Measurements from ENCODE around the gene ADCY2. TPM values are rescaled to one million over a fixed set of nuclear protein-coding genes. Genes with fewer than 3 reads are reported as not detected.
A peak's percentile ranks its signal among the peaks of the same experiment; 100 is the strongest.

ADCY2 gene
- total and polyA plus RNA-seq, 9 of the 15 experiments (the other 6 are each of a cell fraction or from before 2014, with no cell fraction given) = 0.01 to 0.15 (median 0.03) TPM; not detected in 5

- TF ChIP-seq REST (IDR thresholded peaks at IDR 0.05; ENCODE audit: borderline replicate concordance) (peak; percentile 15; the same call in 1 of the 2 replicates), REST (CRISPR knock-in tag; IDR thresholded peaks at IDR 0.05; ENCODE audit: low read depth) (no peak), MGA (IDR thresholded peaks at IDR 0.05) (no peak), CTCF (IDR thresholded peaks at IDR 0.05 in 2 of 3, conservative IDR thresholded peaks at IDR 0.05 in 1 of 3; ENCODE audit: insufficient read depth in 2 of 3, low read depth in 1 of 3, low read length in 3 of 3) (peak; percentile 47 to 52 (median 50)), ZNF408 (CRISPR knock-in tag; IDR thresholded peaks at IDR 0.05; ENCODE audit: low read depth) (no peak)
Observed at GRCh38 chr5:7592910-7593309, 197.0 kb downstream of the ADCY2 start (continued).

Data from K562 (cell line).